Measurements from ENCODE around the gene LRRC71. TPM values are rescaled to one million over a fixed set of nuclear protein-coding genes. Genes with fewer than 3 reads are reported as not detected.

LRRC71 gene
- total RNA-seq, 1 experiment from 2014 or later = not detected

- POLR2A ChIA-PET = no interaction called here
- DNase-seq = no peak
- Mint-ChIP-seq H3K4me1 (ENCODE audit: low read depth, unreplicated experiment) (no peaks in the 10 kb centered on the region), H3K4me3 (ENCODE audit: unreplicated experiment) (no peak overlapping the region), H3K9me3 (ENCODE audit: unreplicated experiment) (no peaks in the 10 kb centered on the region), H3K36me3 (ENCODE audit: insufficient read depth, unreplicated experiment) (no peaks in the 10 kb centered on the region), H3K27me3 (ENCODE audit: insufficient read depth, unreplicated experiment) (peaks cover 21% of the 10 kb centered on the region), H3K27ac (ENCODE audit: unreplicated experiment) (no peak overlapping the region)
- H3K36me3 ChIP-seq (ENCODE audit: control insufficient read depth, insufficient read depth, low read length) = no peaks in the 10 kb centered on the region
- CTCF ChIA-PET = no interaction called here
- H3K9me3 ChIP-seq = no peaks in the 10 kb centered on the region
- no TSS peak for BruUV-seq (replicated peaks)
- intact Hi-C loops (cut with micrococcal nuclease; ENCODE audit: unreplicated experiment) = loop anchor here (10.0 kb wide), 1 partner anchor 154 kb away; no protein-coding TSS in a partner anchor
- TF ChIP-seq, protein P1, sequence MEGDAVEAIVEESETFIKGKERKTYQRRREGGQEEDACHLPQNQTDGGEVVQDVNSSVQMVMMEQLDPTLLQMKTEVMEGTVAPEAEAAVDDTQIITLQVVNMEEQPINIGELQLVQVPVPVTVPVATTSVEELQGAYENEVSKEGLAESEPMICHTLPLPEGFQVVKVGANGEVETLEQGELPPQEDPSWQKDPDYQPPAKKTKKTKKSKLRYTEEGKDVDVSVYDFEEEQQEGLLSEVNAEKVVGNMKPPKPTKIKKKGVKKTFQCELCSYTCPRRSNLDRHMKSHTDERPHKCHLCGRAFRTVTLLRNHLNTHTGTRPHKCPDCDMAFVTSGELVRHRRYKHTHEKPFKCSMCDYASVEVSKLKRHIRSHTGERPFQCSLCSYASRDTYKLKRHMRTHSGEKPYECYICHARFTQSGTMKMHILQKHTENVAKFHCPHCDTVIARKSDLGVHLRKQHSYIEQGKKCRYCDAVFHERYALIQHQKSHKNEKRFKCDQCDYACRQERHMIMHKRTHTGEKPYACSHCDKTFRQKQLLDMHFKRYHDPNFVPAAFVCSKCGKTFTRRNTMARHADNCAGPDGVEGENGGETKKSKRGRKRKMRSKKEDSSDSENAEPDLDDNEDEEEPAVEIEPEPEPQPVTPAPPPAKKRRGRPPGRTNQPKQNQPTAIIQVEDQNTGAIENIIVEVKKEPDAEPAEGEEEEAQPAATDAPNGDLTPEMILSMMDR (IDR thresholded peaks at IDR 0.05; ENCODE audit: insufficient read depth in 1 of 2, low read depth in 1 of 2, low read length in 1 of 2, severe bottlenecking in 1 of 2, unreplicated experiment in 1 of 2) = no peak
- peaks cover 4% of the 10 kb centered on the region; the same call in 1 of the 2 replicates for H3K4me1 ChIP-seq
- no peak overlapping the region for H3K4me3 ChIP-seq (ENCODE audit: low read depth, low read length)
- H3K27me3 ChIP-seq (replicated peaks; ENCODE audit: control insufficient read depth, insufficient read depth, low read length) = peaks cover 5% of the 10 kb centered on the region; the same call in 1 of the 2 replicates
These were observed 659 bp downstream of the LRRC71 start for GRCh38 chr1:156921053-156921529.

- no peaks in the 10 kb centered on the region for H3K9me3 ChIP-seq
- Mint-ChIP-seq H3K27me3 (ENCODE audit: insufficient read depth, unreplicated experiment) (peaks cover 28% of the 10 kb centered on the region), H3K4me3 (ENCODE audit: unreplicated experiment) (peak overlapping the region; percentile 58), H3K27ac (ENCODE audit: unreplicated experiment) (no peak overlapping the region), H3K4me1 (ENCODE audit: low read depth, unreplicated experiment) (peaks cover 6% of the 10 kb centered on the region), H3K9me3 (ENCODE audit: unreplicated experiment) (no peaks in the 10 kb centered on the region), H3K36me3 (ENCODE audit: insufficient read depth, unreplicated experiment) (no peaks in the 10 kb centered on the region)
- peaks cover 4% of the 10 kb centered on the region; the same call in 1 of the 2 replicates for H3K4me1 ChIP-seq
- peaks cover 5% of the 10 kb centered on the region; the same call in 1 of the 2 replicates for H3K27me3 ChIP-seq (replicated peaks; ENCODE audit: control insufficient read depth, insufficient read depth, low read length)
- BruUV-seq (replicated peaks) = no TSS peak
- no peaks in the 10 kb centered on the region for H3K36me3 ChIP-seq (ENCODE audit: control insufficient read depth, insufficient read depth, low read length)
- ChIA-PET CTCF (interaction anchor here (0.9 to 1.1 kb wide), 4 partner anchors 13 to 234 kb away, joined by 3 to 6 read pairs (median 4); no protein-coding TSS in a partner anchor), POLR2A (no interaction called here)
- no peak for DNase-seq
- peak overlapping the region; percentile 32; the same call in 1 of the 2 replicates for H3K4me3 ChIP-seq (ENCODE audit: low read depth, low read length)
- intact Hi-C loops (cut with micrococcal nuclease; ENCODE audit: unreplicated experiment) = loop anchor here (1.0 to 10.0 kb wide), 2 partner anchors 31 to 152 kb away; no protein-coding TSS in a partner anchor
- TF ChIP-seq, protein P1 (IDR thresholded peaks at IDR 0.05; ENCODE audit: insufficient read depth in 1 of 2, low read depth in 1 of 2, low read length in 1 of 2, severe bottlenecking in 1 of 2, unreplicated experiment in 1 of 2) = no peak
These were observed 2.7 kb downstream of the LRRC71 start for GRCh38 chr1:156922986-156923669.

GRCh38 chr1:156923670-156924477 lies 3.4 kb downstream of the LRRC71 start:
- Histone ChIP-seq H3K36me3 (ENCODE audit: control insufficient read depth, insufficient read depth, low read length) (no peaks in the 10 kb centered on the region), H3K4me1 (peaks cover 4% of the 10 kb centered on the region; the same call in 1 of the 2 replicates), H3K9me3 (no peaks in the 10 kb centered on the region), H3K27me3 (replicated peaks; ENCODE audit: control insufficient read depth, insufficient read depth, low read length) (peaks cover 5% of the 10 kb centered on the region; the same call in 1 of the 2 replicates), H3K4me3 (ENCODE audit: low read depth, low read length) (peak overlapping the region; percentile 32)
- TF ChIP-seq, protein P1 (IDR thresholded peaks at IDR 0.05; ENCODE audit: insufficient read depth in 1 of 2, low read depth in 1 of 2, low read length in 1 of 2, severe bottlenecking in 1 of 2, unreplicated experiment in 1 of 2) = no peak
- POLR2A ChIA-PET = interaction anchor here (0.5 kb wide), 1 partner anchor 1095 kb away, joined by 3 read pairs; no protein-coding TSS in a partner anchor
- peaks cover 6% of the 10 kb centered on the region for H3K4me1 Mint-ChIP-seq (ENCODE audit: low read depth, unreplicated experiment)
- CTCF ChIA-PET = interaction anchor here (0.5 to 1.2 kb wide), 9 partner anchors 12 to 150 kb away, joined by 3 to 5 read pairs (median 3); no protein-coding TSS in a partner anchor
- no peaks in the 10 kb centered on the region for H3K9me3 Mint-ChIP-seq (ENCODE audit: unreplicated experiment)
- H3K27me3 Mint-ChIP-seq (ENCODE audit: insufficient read depth, unreplicated experiment) = peaks cover 28% of the 10 kb centered on the region
- peak overlapping the region; percentile 58 for H3K4me3 Mint-ChIP-seq (ENCODE audit: unreplicated experiment)
- intact Hi-C loops (cut with micrococcal nuclease; ENCODE audit: unreplicated experiment) = loop anchor here (10.0 kb wide), 1 partner anchor 151 kb away; no protein-coding TSS in a partner anchor
- no peaks in the 10 kb centered on the region for H3K36me3 Mint-ChIP-seq (ENCODE audit: insufficient read depth, unreplicated experiment)
- H3K27ac Mint-ChIP-seq (ENCODE audit: unreplicated experiment) = no peak overlapping the region
- no TSS peak for BruUV-seq (replicated peaks)
- peak in 1 of 2 experiments; percentile 24 for DNase-seq

All from Caco-2 (cell line).